Fibroblast of villous mesenchyme (primary cell): ENCODE measurements around the gene CATSPERD. TPM values are rescaled to one million over a fixed set of nuclear protein-coding genes. Genes with fewer than 3 reads are reported as not detected.
A peak's percentile ranks its signal among the peaks of the same experiment; 100 is the strongest.

Experiments used
- DNase-seq: peaks from one replicate; pipeline ENCODE4 v3.0.0-alpha.2; 2010; ENCODE audit warnings: low read depth
- H3K4me3 ChIP-seq: 2 replicates; pipeline ENCODE4 v1.5.1; 2011; ENCODE audit warnings: low read depth, mild to moderate bottlenecking, low read length
- CTCF ChIP-seq: IDR thresholded peaks from 2 replicates; pipeline ENCODE4 v1.5.1; 2012; ENCODE audit warnings: low read depth, mild to moderate bottlenecking, low read length; ENCODE audit not compliant: insufficient read depth
- total RNA-seq: library from RNA; depleted of rRNA; stranded (reverse); fragments of >200 nt; gene quantifications from 2 replicates; pipeline ENCODE4 v1.2.3, GENCODE V29; 2012

The CATSPERD gene
- total RNA-seq, 1 donor: not detected

DNA sequence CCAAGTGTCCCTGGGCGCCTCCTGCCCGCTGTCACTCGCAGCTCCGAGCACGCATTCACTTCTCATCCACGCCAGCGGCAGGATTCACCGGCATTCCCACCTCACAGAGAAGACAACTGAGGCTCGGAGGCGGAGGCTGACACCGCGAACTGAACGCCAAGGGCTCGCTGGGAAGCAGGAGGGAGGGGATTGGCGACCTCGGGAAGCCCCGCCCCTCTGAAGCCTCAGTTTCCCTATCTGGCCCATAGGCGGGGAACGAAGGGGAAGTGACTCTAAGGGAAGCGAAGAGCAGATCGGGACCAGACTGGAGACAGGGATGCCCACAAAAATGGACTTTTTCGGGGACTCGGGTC is 40.4 kb upstream of the CATSPERD start:
- peak overlapping the region; percentile 99 for H3K4me3 ChIP-seq
- DNase-seq: peak; percentile 17
- TF ChIP-seq CTCF: no peak

DNA sequence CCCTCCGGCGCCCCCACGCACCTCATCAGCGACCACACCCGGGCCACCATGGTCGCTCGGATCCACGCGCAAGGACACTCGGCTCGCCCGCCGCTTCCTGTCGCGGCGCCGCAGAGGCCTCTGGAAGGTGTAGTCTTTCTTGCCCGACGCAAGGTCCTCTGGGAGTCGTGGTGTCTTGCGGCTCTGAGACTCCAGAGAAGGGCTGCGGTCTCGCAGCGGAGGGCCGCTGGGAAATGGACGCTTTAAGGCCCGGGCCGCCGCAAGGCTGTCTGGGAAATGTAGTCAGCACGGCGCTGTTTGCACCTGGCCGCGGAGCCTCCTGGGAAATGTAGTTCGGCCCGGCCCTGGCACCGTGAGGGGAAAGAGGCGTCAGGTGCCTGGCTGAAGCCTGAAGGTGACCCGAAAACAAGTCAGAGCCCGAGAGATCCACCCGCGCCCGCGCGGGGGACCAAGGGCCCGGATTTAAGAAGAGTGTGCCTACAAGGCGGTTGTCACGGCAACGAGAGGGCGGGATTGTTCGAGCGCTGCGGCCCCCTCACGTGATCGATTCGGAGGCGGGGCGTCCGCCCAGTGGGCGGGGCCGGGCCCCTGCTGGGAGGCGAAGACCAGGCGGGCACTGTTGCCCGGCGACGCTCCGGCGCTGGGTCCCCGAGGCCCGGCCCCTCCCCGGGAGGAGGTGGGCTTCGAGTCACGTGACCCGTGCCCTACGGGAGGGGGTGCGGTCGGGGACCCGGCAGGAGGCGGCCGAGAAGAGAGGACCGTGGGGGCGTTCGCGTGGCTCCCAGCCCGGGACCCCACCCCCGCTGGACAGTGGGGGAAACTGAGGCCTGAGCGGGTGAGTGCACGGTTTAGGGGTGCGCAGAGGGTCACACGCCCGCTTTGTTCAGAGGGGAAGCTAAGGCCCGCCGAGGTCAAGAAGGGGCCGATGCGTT is 39.7 kb upstream of the CATSPERD start, which contains the start of the genes HSD11B1L and MICOS13:
Gene HSD11B1L (plus strand): TSS at position 591 of the 932 bp plus-strand sequence. CDS start 3,806 bp downstream, outside the sequence.
Gene MICOS13 (minus strand): TSS at position 80 of the 932 bp plus-strand sequence. CDS start 30 bp downstream, at position 50.
- H3K4me3 ChIP-seq: peak within 1 kb of the TSS; percentile 99
- TF ChIP-seq CTCF: no peak
- DNase-seq: peak; percentile 99

GRCh38 chr19:5681391-5682106 is 38.9 kb upstream of the CATSPERD start:
- H3K4me3 ChIP-seq: peak overlapping the region; percentile 99
- no peak for TF ChIP-seq CTCF
- no peak for DNase-seq

DNA sequence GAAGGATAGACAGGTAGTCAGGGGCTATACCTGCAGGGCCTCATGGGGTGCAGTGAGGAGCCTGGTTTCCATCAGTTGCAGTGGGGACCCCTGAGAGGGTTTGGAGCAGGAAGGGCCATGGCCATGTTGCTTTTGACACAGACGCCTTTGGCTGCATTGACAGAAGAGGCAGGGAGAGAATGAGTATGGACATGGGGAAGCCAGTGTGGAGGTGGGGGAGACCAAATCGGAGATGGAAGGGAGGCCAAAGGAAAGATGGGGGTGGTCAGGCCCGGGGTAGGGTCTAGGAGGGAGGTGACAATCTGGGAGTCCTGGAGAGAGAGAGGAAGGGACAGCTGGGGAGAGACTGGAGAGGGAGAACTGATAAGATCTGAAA is 38.3 kb upstream of the CATSPERD start:
- no peak for DNase-seq
- TF ChIP-seq CTCF: no peak
- no peak overlapping the region for H3K4me3 ChIP-seq

- TF ChIP-seq CTCF: no peak
- no peak for DNase-seq
- H3K4me3 ChIP-seq: no peak overlapping the region
Observed at GRCh38 chr19:5683177-5683886, 37.1 kb upstream of the CATSPERD start.

- TF ChIP-seq CTCF: no peak
- no peak overlapping the region for H3K4me3 ChIP-seq
Observed at GRCh38 chr19:5684694-5685430, 35.6 kb upstream of the CATSPERD start.

More at GRCh38 chr19:5684694-5685430, 35.6 kb upstream of the CATSPERD start:
- DNase-seq: no peak
